Uterus (tissue), 4 donors: ENCODE measurements around the gene MYO1B. TPM values are rescaled to one million over a fixed set of nuclear protein-coding genes. Genes with fewer than 3 reads are reported as not detected.

Source experiments
- DNase-seq, 2 donors: peaks; one replicate each; pipeline ENCODE4 v3.0.0-alpha.2; 2019 to 2020
- H3K27ac ChIP-seq, 2 donors: fragments of 200-600 bp; sonication (generic); 1 replicate in 1 of 2; 2 replicates in 1 of 2; pipeline ENCODE4 v1.5.1; 2016 to 2018
- H3K27me3 ChIP-seq, 2 donors: fragments of 200-600 bp; sonication (generic); one replicate each; pipeline ENCODE4 v1.5.1; 2018 to 2019; ENCODE audit warnings: control low read depth in 1 of 2
- H3K36me3 ChIP-seq, 2 donors: fragments of 200-600 bp; sonication (generic); one replicate each; pipeline ENCODE4 v1.5.1; 2019; ENCODE audit warnings: control low read depth in 1 of 2
- H3K4me1 ChIP-seq, 2 donors: fragments of 200-600 bp; sonication (generic); one replicate each; pipeline ENCODE4 v1.5.1; 2018 to 2019; ENCODE audit warnings: control low read depth in 1 of 2
- H3K4me3 ChIP-seq, 2 donors: fragments of 200-600 bp; sonication (generic); 1 replicate in 1 of 2; 2 replicates in 1 of 2; pipeline ENCODE4 v1.5.1; 2018 to 2019; ENCODE audit warnings: mild to moderate bottlenecking in 1 of 2
- H3K9me3 ChIP-seq, 2 donors: fragments of 200-600 bp; sonication (generic); one replicate each; pipeline ENCODE4 v1.5.1; 2019; ENCODE audit warnings: control low read depth in 1 of 2
- CTCF ChIP-seq, 4 experiments: fragments of 200-600 bp in 2 of 4; fragments of 450-650 bp in 2 of 4; sonication (generic) in 2 of 4; IDR thresholded peaks; one replicate each; pipeline ENCODE4 v1.5.1; 2016 to 2019; ENCODE audit warnings: antibody characterized with exemption in 4 of 4, mild to moderate bottlenecking in 2 of 4, moderate library complexity in 1 of 4
- POLR2A ChIP-seq, 2 donors: fragments of 450-650 bp; IDR thresholded peaks; one replicate each; pipeline ENCODE4 v1.6.1; 2016; ENCODE audit warnings: antibody characterized with exemption in 2 of 2, mild to moderate bottlenecking in 1 of 2, moderate library complexity in 1 of 2
- intact Hi-C: fragments of 100-400 bp; cut with DNase I; formaldehyde crosslinking; loops from one replicate; pipeline ENCODE4 v1.15.1; 2023; ENCODE audit warnings: low total_unique reads
- total RNA-seq, 4 donors: library from RNA; depleted of rRNA in 3 of 4; stranded (reverse); fragments of >200 nt in 3 of 4; gene quantifications; one replicate each; pipeline versions ENCODE4 v1.1.0 to v1.2.4, GENCODE V29; 2014 to 2023
- donor health status: DM: yes; HTN: yes; CAD: no.

MYO1B gene
- total RNA-seq, 4 donors from 2014 or later, result 10.3 to 169 (median 29.5) TPM

- no peak overlapping the region for H3K27ac ChIP-seq
- no peaks in the 10 kb centered on the region for H3K4me1 ChIP-seq
- no peaks in the 10 kb centered on the region for H3K36me3 ChIP-seq
- DNase-seq, result no peak
- intact Hi-C loops, result no loop called here
- H3K27me3 ChIP-seq, result no peaks in the 10 kb centered on the region
- H3K9me3 ChIP-seq, result no peaks in the 10 kb centered on the region
- TF ChIP-seq POLR2A (IDR thresholded peaks at IDR 0.05), result no peak
- no peak for TF ChIP-seq CTCF (IDR thresholded peaks at IDR 0.05)
- H3K4me3 ChIP-seq, result no peak overlapping the region
Measured at GRCh38 chr2:191432121-191432520, 186.9 kb downstream of the MYO1B start.

GRCh38 chr2:191434072-191434471 is 188.9 kb downstream of the MYO1B start:
- Histone ChIP-seq H3K4me3 (no peak overlapping the region), H3K36me3 (no peaks in the 10 kb centered on the region), H3K27ac (no peak overlapping the region), H3K27me3 (no peaks in the 10 kb centered on the region), H3K9me3 (no peaks in the 10 kb centered on the region), H3K4me1 (no peaks in the 10 kb centered on the region)
- DNase-seq, result no peak
- TF ChIP-seq POLR2A (IDR thresholded peaks at IDR 0.05) (no peak), CTCF (IDR thresholded peaks at IDR 0.05) (no peak)
- intact Hi-C loops, result no loop called here

- Histone ChIP-seq H3K9me3 (no peaks in the 10 kb centered on the region), H3K36me3 (no peaks in the 10 kb centered on the region), H3K4me3 (no peak overlapping the region), H3K27ac (no peak overlapping the region), H3K27me3 (no peaks in the 10 kb centered on the region), H3K4me1 (no peaks in the 10 kb centered on the region)
- TF ChIP-seq POLR2A (IDR thresholded peaks at IDR 0.05) (no peak), CTCF (IDR thresholded peaks at IDR 0.05) (no peak)
- intact Hi-C loops, result no loop called here
- DNase-seq, result no peak
Measured at GRCh38 chr2:191435141-191435540, 189.9 kb downstream of the MYO1B start.

- Histone ChIP-seq H3K4me1 (no peaks in the 10 kb centered on the region), H3K9me3 (no peaks in the 10 kb centered on the region), H3K36me3 (no peaks in the 10 kb centered on the region), H3K27ac (no peak overlapping the region), H3K4me3 (no peak overlapping the region), H3K27me3 (no peaks in the 10 kb centered on the region)
- no peak for DNase-seq
- intact Hi-C loops, result no loop called here
- TF ChIP-seq POLR2A (IDR thresholded peaks at IDR 0.05) (no peak), CTCF (IDR thresholded peaks at IDR 0.05) (no peak)
Measured at GRCh38 chr2:191436368-191437055, 191.3 kb downstream of the MYO1B start.

- no peak for DNase-seq
- Histone ChIP-seq H3K27ac (no peak overlapping the region), H3K27me3 (no peaks in the 10 kb centered on the region), H3K4me3 (no peak overlapping the region), H3K9me3 (no peaks in the 10 kb centered on the region), H3K4me1 (no peaks in the 10 kb centered on the region), H3K36me3 (no peaks in the 10 kb centered on the region)
- TF ChIP-seq CTCF (IDR thresholded peaks at IDR 0.05) (no peak), POLR2A (IDR thresholded peaks at IDR 0.05) (no peak)
- intact Hi-C loops, result no loop called here
Measured at GRCh38 chr2:191439481-191439880, 194.3 kb downstream of the MYO1B start.
